C4-2B (cell line): ENCODE data around the gene ADAT3.
A peak's percentile ranks its signal among the peaks of the same experiment; 100 is the strongest.

Experiments
- CTCF ChIP-seq: fragments of 450-650 bp; conservative IDR thresholded peaks from 2 replicates; pipeline ENCODE4 v1.5.1; 2017; ENCODE audit warnings: mild to moderate bottlenecking
- ZFX ChIP-seq: fragments of 450-650 bp; IDR thresholded peaks from 2 replicates; pipeline ENCODE4 v1.6.1; 2017

- no peak for TF ChIP-seq CTCF
- TF ChIP-seq ZFX = peak; percentile 84; the same call in 1 of the 2 replicates
Measured at GRCh38 chr19:1884719-1885334, 20.4 kb upstream of the ADAT3 start.
